Measurements from ENCODE around the gene CCER1. TPM values are rescaled to one million over a fixed set of nuclear protein-coding genes. Genes with fewer than 3 reads are reported as not detected.

CCER1 gene
- polyA plus RNA-seq, 6 donors from 2014 or later: not detected

GRCh38 chr12:90936230-90937005, 18.6 kb downstream of the CCER1 start:
- H3K27ac Mint-ChIP-seq: no peak overlapping the region
- H3K36me3 Mint-ChIP-seq: no peaks in the 10 kb centered on the region
- no peaks in the 10 kb centered on the region for H3K4me1 Mint-ChIP-seq
- H3K9me3 Mint-ChIP-seq: peaks cover 0 to 9% (median 6%) of the 10 kb centered on the region in 7 donors
- ATAC-seq (ENCODE audit: low read depth in 2 of 2) (no peak), DNase-seq (no peak)
- peaks cover 15 to 32% (median 23%) of the 10 kb centered on the region in 3 donors for H3K27me3 Mint-ChIP-seq
- no peak overlapping the region for H3K4me3 Mint-ChIP-seq

- Mint-ChIP-seq H3K4me3 (no peak overlapping the region), H3K36me3 (no peaks in the 10 kb centered on the region), H3K27me3 (peaks cover 0 to 11% (median 9%) of the 10 kb centered on the region in 3 donors), H3K4me1 (no peaks in the 10 kb centered on the region), H3K9me3 (peaks cover 11 to 19% (median 12%) of the 10 kb centered on the region in 7 donors), H3K27ac (no peak overlapping the region)
- no peak for DNase-seq
- no peak for ATAC-seq (ENCODE audit: low read depth in 2 of 2)
Observed at GRCh38 chr12:90925562-90925961, 29.4 kb downstream of the CCER1 start.

- ATAC-seq (ENCODE audit: low read depth in 2 of 2): no peak
- DNase-seq: no peak
- H3K4me3 Mint-ChIP-seq: no peak overlapping the region
- no peak overlapping the region for H3K27ac Mint-ChIP-seq
- H3K27me3 Mint-ChIP-seq: peaks cover 0 to 11% (median 9%) of the 10 kb centered on the region in 3 donors
- H3K36me3 Mint-ChIP-seq: no peaks in the 10 kb centered on the region
- no peaks in the 10 kb centered on the region for H3K4me1 Mint-ChIP-seq
- H3K9me3 Mint-ChIP-seq: peaks cover 6 to 14% (median 7%) of the 10 kb centered on the region in 7 donors
Observed at GRCh38 chr12:90924406-90924805, 30.6 kb downstream of the CCER1 start.

GRCh38 chr12:90922145-90922627, 32.8 kb downstream of the CCER1 start:
- Mint-ChIP-seq H3K4me1 (no peaks in the 10 kb centered on the region), H3K9me3 (peaks cover 0 to 1% (median 0%) of the 10 kb centered on the region in 7 donors), H3K36me3 (no peaks in the 10 kb centered on the region), H3K4me3 (no peak overlapping the region), H3K27me3 (peaks cover 0 to 16% (median 9%) of the 10 kb centered on the region in 3 donors), H3K27ac (no peak overlapping the region)
- ATAC-seq (ENCODE audit: low read depth in 2 of 2) (no peak), DNase-seq (no peak)

- H3K36me3 Mint-ChIP-seq: no peaks in the 10 kb centered on the region
- H3K4me3 Mint-ChIP-seq: no peak overlapping the region
- no peaks in the 10 kb centered on the region for H3K4me1 Mint-ChIP-seq
- peaks cover 0 to 16% (median 9%) of the 10 kb centered on the region in 3 donors for H3K27me3 Mint-ChIP-seq
- DNase-seq: no peak
- peaks cover 0 to 1% (median 0%) of the 10 kb centered on the region in 7 donors for H3K9me3 Mint-ChIP-seq
- H3K27ac Mint-ChIP-seq: no peak overlapping the region
- no peak for ATAC-seq (ENCODE audit: low read depth in 2 of 2)
Observed at GRCh38 chr12:90921536-90921935, 33.4 kb downstream of the CCER1 start.

- ATAC-seq (ENCODE audit: low read depth in 2 of 2): no peak
- Mint-ChIP-seq H3K9me3 (no peaks in the 10 kb centered on the region), H3K4me1 (no peaks in the 10 kb centered on the region), H3K36me3 (no peaks in the 10 kb centered on the region), H3K4me3 (no peak overlapping the region), H3K27me3 (peaks cover 0 to 16% (median 9%) of the 10 kb centered on the region in 3 donors), H3K27ac (no peak overlapping the region)
- DNase-seq: no peak
Observed at GRCh38 chr12:90920222-90920621, 34.8 kb downstream of the CCER1 start.

GRCh38 chr12:90917431-90917830, 37.5 kb downstream of the CCER1 start:
- Mint-ChIP-seq H3K4me1 (no peaks in the 10 kb centered on the region), H3K27ac (no peak overlapping the region), H3K36me3 (no peaks in the 10 kb centered on the region), H3K27me3 (peaks cover 0 to 5% (median 0%) of the 10 kb centered on the region in 3 donors), H3K4me3 (no peak overlapping the region), H3K9me3 (peaks cover 0 to 11% (median 4%) of the 10 kb centered on the region in 7 donors)
- no peak for ATAC-seq (ENCODE audit: low read depth in 2 of 2)
- DNase-seq: no peak

- Mint-ChIP-seq H3K27ac (no peak overlapping the region), H3K27me3 (peaks cover 0 to 5% (median 4%) of the 10 kb centered on the region in 3 donors), H3K4me3 (no peak overlapping the region), H3K4me1 (no peaks in the 10 kb centered on the region), H3K36me3 (no peaks in the 10 kb centered on the region), H3K9me3 (peaks cover 0 to 11% (median 4%) of the 10 kb centered on the region in 7 donors)
- no peak for DNase-seq
- no peak for ATAC-seq (ENCODE audit: low read depth in 2 of 2)
Observed at GRCh38 chr12:90916516-90916915, 38.5 kb downstream of the CCER1 start.

- H3K36me3 Mint-ChIP-seq: no peaks in the 10 kb centered on the region
Observed at GRCh38 chr12:90915353-90915752, 39.6 kb downstream of the CCER1 start.

GRCh38 chr12:90910958-90911357, 44.0 kb downstream of the CCER1 start:
- Mint-ChIP-seq H3K4me1 (no peaks in the 10 kb centered on the region), H3K36me3 (no peaks in the 10 kb centered on the region), H3K4me3 (no peak overlapping the region), H3K27ac (no peak overlapping the region), H3K9me3 (peaks cover 0 to 11% (median 4%) of the 10 kb centered on the region in 7 donors), H3K27me3 (peaks cover 0 to 13% (median 0%) of the 10 kb centered on the region in 3 donors)
- no peak for ATAC-seq (ENCODE audit: low read depth in 2 of 2)
- DNase-seq: no peak

More at GRCh38 chr12:90915353-90915752, 39.6 kb downstream of the CCER1 start:
- ATAC-seq (ENCODE audit: low read depth in 2 of 2) (no peak), DNase-seq (no peak)
- peaks cover 0 to 11% (median 4%) of the 10 kb centered on the region in 7 donors for H3K9me3 Mint-ChIP-seq
- H3K27ac Mint-ChIP-seq: no peak overlapping the region
- H3K27me3 Mint-ChIP-seq: peaks cover 0 to 5% (median 4%) of the 10 kb centered on the region in 3 donors
- H3K4me3 Mint-ChIP-seq: no peak overlapping the region
- no peaks in the 10 kb centered on the region for H3K4me1 Mint-ChIP-seq

- H3K27me3 Mint-ChIP-seq: peaks cover 0 to 14% (median 5%) of the 10 kb centered on the region in 3 donors
- H3K27ac Mint-ChIP-seq: no peak overlapping the region
- no peak for DNase-seq
- no peak for ATAC-seq (ENCODE audit: low read depth in 2 of 2)
- no peaks in the 10 kb centered on the region for H3K36me3 Mint-ChIP-seq
- H3K9me3 Mint-ChIP-seq: peaks cover 0 to 4% (median under 1%) of the 10 kb centered on the region in 7 donors
- H3K4me1 Mint-ChIP-seq: no peaks in the 10 kb centered on the region
- H3K4me3 Mint-ChIP-seq: no peak overlapping the region
Observed at GRCh38 chr12:90909069-90909770, 45.8 kb downstream of the CCER1 start.

GRCh38 chr12:90908465-90908864, 46.5 kb downstream of the CCER1 start:
- no peak for ATAC-seq (ENCODE audit: low read depth in 2 of 2)
- Mint-ChIP-seq H3K9me3 (peaks cover 0 to 4% (median 0%) of the 10 kb centered on the region in 7 donors), H3K4me1 (no peaks in the 10 kb centered on the region), H3K27ac (no peak overlapping the region), H3K4me3 (no peak overlapping the region), H3K36me3 (no peaks in the 10 kb centered on the region), H3K27me3 (peaks cover 0 to 14% (median 5%) of the 10 kb centered on the region in 3 donors)
- no peak for DNase-seq

GRCh38 chr12:90905691-90906370, 49.1 kb downstream of the CCER1 start:
- Mint-ChIP-seq H3K27ac (no peak overlapping the region), H3K4me3 (no peak overlapping the region), H3K9me3 (no peaks in the 10 kb centered on the region), H3K36me3 (no peaks in the 10 kb centered on the region), H3K27me3 (peaks cover 0 to 10% (median 5%) of the 10 kb centered on the region in 3 donors), H3K4me1 (no peaks in the 10 kb centered on the region)
- no peak for DNase-seq
- no peak for ATAC-seq (ENCODE audit: low read depth in 2 of 2)

Measured in naive B cell (primary cell).